Melanocyte of skin (primary cell): ENCODE data around the gene TBX15. TPM values are rescaled to one million over a fixed set of nuclear protein-coding genes. Genes with fewer than 3 reads are reported as not detected.

Experiments
- small RNA-seq, 2 donors: library from RNA; depleted of rRNA; stranded (forward); fragments of <200 nt; gene quantifications; one replicate each; pipeline ENCODE3, GENCODE V24; 2012
- total RNA-seq, 2 donors: library from RNA; depleted of rRNA; stranded (reverse); fragments of >200 nt; gene quantifications; 2 replicates each; pipeline ENCODE4 v1.2.3, GENCODE V29; 2012

TBX15 gene
- total RNA-seq: not detected

DNA sequence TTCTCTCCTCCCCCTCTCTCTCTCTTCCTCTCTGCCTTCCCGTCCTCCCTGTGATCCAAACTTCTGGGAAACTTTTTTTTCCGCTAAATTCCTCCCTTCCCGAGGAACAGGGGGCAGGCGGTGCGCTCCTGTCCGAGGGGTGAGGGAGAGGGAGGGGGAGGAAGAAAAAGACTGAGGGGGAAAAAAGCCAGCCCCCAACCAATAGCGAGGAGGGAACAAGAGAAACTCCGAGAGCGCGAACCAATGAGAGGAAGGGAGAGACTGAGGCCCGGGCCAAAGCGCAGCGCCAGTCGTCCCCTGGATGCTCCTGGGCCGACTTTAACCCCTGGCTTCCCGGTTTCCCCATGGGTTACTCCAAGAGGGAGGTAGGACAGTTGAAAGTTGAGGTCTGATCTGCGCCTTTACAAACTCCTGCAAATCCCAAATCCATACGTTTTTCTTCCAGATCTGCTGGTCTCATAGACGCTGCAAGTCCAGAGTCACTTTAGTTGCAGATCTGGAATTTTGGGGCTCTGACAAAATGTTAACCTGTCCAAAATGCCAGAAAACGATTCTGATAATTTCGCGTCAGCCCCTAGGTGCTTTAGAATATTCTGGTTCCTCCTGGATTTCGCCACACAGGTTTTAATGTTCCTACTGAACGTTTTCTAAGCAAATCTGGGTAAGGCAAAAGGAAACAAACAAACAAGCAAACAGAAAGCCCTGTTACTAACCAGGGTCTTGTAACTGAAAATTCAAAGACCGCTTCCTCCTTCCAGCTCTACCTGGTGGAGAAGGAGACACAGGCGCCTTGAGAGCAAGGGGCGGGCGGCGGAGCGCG is at the start of gene TBX15:
TBX15 (minus strand) TSS at position 158 of the 820 bp plus-strand sequence. CDS start 548 bp downstream, outside the sequence.

Small RNA genes lying within 50 kb of the gene (small RNA-seq; reads per million reads assigned to genes)
- gene AL139420.2: 0 reads per million in 2 donors

Other genes with a start within 250 kb of the TBX15 start
- 10 to 100 TPM; 15.3 to 16.9 TPM for gene WARS2, start 152.3 kb upstream of the TBX15 start, total RNA-seq